Heart left ventricle (tissue), 13 donors: ENCODE results near the gene METTL9.

Source experiments
- POLR2A ChIP-seq, 2 donors: fragments of 450-650 bp; IDR thresholded peaks; one replicate each; pipeline ENCODE4 v1.6.1; 2017; ENCODE audit warnings: antibody characterized with exemption in 2 of 2, mild to moderate bottlenecking in 2 of 2, moderate library complexity in 2 of 2
- TF ChIP-seq, protein P1 (sequence below), 12 donors: fragments of 200-600 bp; sonication (generic) in 4 of 12; IDR thresholded peaks; one replicate each; pipeline versions ENCODE4 v1.5.0 to v1.8.0; 2018 to 2022; ENCODE audit warnings: antibody characterized with exemption in 12 of 12, mild to moderate bottlenecking in 5 of 12
- donor health status: ischemic (EF 13 %, LVEDD 7.1; RV severe dilation, severe dysfunction).
- donor health status: DM: no; HTN: yes; CAD: no.
- donor health status: DM: no; HTN: no; CAD: no.
- donor health status: ischemic (EF 25% LVEDD 6.9; RV normal size, moderate dysfunction).
- donor health status: ischemic (EF 25% LVEDD 5.7; RV mildly dilated, moderate dysfunction).
- donor health status: ischemic (EF 35%, LVEDD 5.7; RV mildly dilated, moderate dysfunction).
- donor health status: nonischemic (EF 11% LVEDD 7.7; RV severe dilation, severe dysfunction).
- donor health status: DM: yes; HTN: yes; CAD: no.
- donor health status: PGD.
- donor health status: ischemic (EF 29% LVEDD 5.4; RV normal size, mild dysfunction).
- donor health status: nonischemic (EF 23%, LVEDD 6.1; RV moderate dilation, normal function).

DNA sequence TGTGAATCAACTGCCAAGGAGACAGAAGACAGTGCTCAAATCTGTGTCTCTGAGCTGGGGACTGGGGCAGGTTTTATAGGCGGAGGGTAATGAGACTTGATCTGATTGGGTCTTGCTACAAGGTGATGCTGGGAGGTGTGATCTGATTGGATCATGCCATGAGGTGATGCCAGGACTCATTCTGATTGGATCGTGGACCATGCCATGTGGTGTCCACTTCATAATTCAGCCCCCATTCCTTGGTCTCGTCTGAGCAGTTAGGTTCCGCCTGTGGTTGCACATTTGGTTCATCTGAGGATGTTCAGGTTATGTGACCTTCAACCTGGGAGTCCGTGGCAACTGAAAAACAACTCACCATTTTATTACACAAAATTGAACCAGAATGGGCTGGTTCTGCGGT lies 105.4 kb downstream of the METTL9 start:
- TF ChIP-seq, protein P1, sequence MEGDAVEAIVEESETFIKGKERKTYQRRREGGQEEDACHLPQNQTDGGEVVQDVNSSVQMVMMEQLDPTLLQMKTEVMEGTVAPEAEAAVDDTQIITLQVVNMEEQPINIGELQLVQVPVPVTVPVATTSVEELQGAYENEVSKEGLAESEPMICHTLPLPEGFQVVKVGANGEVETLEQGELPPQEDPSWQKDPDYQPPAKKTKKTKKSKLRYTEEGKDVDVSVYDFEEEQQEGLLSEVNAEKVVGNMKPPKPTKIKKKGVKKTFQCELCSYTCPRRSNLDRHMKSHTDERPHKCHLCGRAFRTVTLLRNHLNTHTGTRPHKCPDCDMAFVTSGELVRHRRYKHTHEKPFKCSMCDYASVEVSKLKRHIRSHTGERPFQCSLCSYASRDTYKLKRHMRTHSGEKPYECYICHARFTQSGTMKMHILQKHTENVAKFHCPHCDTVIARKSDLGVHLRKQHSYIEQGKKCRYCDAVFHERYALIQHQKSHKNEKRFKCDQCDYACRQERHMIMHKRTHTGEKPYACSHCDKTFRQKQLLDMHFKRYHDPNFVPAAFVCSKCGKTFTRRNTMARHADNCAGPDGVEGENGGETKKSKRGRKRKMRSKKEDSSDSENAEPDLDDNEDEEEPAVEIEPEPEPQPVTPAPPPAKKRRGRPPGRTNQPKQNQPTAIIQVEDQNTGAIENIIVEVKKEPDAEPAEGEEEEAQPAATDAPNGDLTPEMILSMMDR (IDR thresholded peaks at IDR 0.05) = no peak
- TF ChIP-seq POLR2A (IDR thresholded peaks at IDR 0.05) = no peak
